ENCODE data around the gene NENF.
"Not testable (repeated sequence)": the region's sequence is repeated elsewhere in the genome, so short reads cannot be mapped to it uniquely, and the experiment has no call there.

NENF gene

GRCh38 chr1:212461916-212462660 lies 29.4 kb downstream of the NENF start:
- no peak for DNase-seq

GRCh38 chr1:212463565-212464285 lies 31.0 kb downstream of the NENF start:
- DNase-seq, result no peak

- no peak for DNase-seq
Observed at GRCh38 chr1:212465311-212465710, 32.6 kb downstream of the NENF start.

- DNase-seq, result no peak
Observed at GRCh38 chr1:212466437-212466836, 33.7 kb downstream of the NENF start.

GRCh38 chr1:212466898-212467650 lies 34.4 kb downstream of the NENF start:
- no peak for DNase-seq

GRCh38 chr1:212467843-212468482 lies 35.2 kb downstream of the NENF start:
- DNase-seq, result no peak

GRCh38 chr1:212470059-212470458 lies 37.3 kb downstream of the NENF start:
- DNase-seq, result no peak

GRCh38 chr1:212471286-212471685 lies 38.6 kb downstream of the NENF start:
- no peak for DNase-seq

GRCh38 chr1:212471891-212472675 lies 39.4 kb downstream of the NENF start:
- DNase-seq, result no peak

- no peak for DNase-seq
Observed at GRCh38 chr1:212473729-212474128, 41.0 kb downstream of the NENF start.

- DNase-seq, result no peak
Observed at GRCh38 chr1:212475151-212475550, 42.4 kb downstream of the NENF start.

GRCh38 chr1:212475831-212476230 lies 43.1 kb downstream of the NENF start:
- not testable (repeated sequence) for DNase-seq

GRCh38 chr1:212477014-212477679 lies 44.4 kb downstream of the NENF start:
- DNase-seq, result peak; percentile 4 to 16

GRCh38 chr1:212477680-212478466 lies 45.2 kb downstream of the NENF start:
- no peak for DNase-seq

- no peak for DNase-seq
Observed at GRCh38 chr1:212478467-212479025, 45.8 kb downstream of the NENF start.

GRCh38 chr1:212479188-212479587 lies 46.5 kb downstream of the NENF start:
- no peak for DNase-seq

- not testable (repeated sequence) for DNase-seq
Observed at GRCh38 chr1:212480711-212481437, 48.2 kb downstream of the NENF start.

GRCh38 chr1:212481438-212481767 lies 48.7 kb downstream of the NENF start:
- no peak for DNase-seq

- DNase-seq, result no peak
Observed at GRCh38 chr1:212482006-212482636, 49.4 kb downstream of the NENF start.
